Germinal center (tissue), 1 donor: ENCODE data around the gene CRACDL.

Experiments
- DNase-seq: peaks from one replicate; pipeline ENCODE4 v3.0.0; 2012; ENCODE audit warnings: mixed read lengths, low spot score

Gene CRACDL

GRCh38 chr2:98924038-98924830 is 11.8 kb downstream of the CRACDL start:
- no peak for DNase-seq

GRCh38 chr2:98923244-98923940 is 12.6 kb downstream of the CRACDL start:
- no peak for DNase-seq

- DNase-seq: no peak
Observed at GRCh38 chr2:98921062-98921461, 15.0 kb downstream of the CRACDL start.

- DNase-seq: no peak
Observed at GRCh38 chr2:98917031-98917471, 19.0 kb downstream of the CRACDL start.

GRCh38 chr2:98915751-98916358 is 20.2 kb downstream of the CRACDL start:
- no peak for DNase-seq

GRCh38 chr2:98914713-98915580 is 21.1 kb downstream of the CRACDL start:
- no peak for DNase-seq

- no peak for DNase-seq
Observed at GRCh38 chr2:98913916-98914712, 21.9 kb downstream of the CRACDL start.

GRCh38 chr2:98912957-98913915 is 22.8 kb downstream of the CRACDL start:
- DNase-seq: no peak

- no peak for DNase-seq
Observed at GRCh38 chr2:98912221-98912851, 23.7 kb downstream of the CRACDL start.

GRCh38 chr2:98911376-98912154 is 24.5 kb downstream of the CRACDL start:
- no peak for DNase-seq

GRCh38 chr2:98911126-98911375 is 25.0 kb downstream of the CRACDL start:
- DNase-seq: no peak

GRCh38 chr2:98910349-98911125 is 25.5 kb downstream of the CRACDL start:
- DNase-seq: no peak

GRCh38 chr2:98909317-98910211 is 26.5 kb downstream of the CRACDL start:
- DNase-seq: no peak

- DNase-seq: no peak
Observed at GRCh38 chr2:98908931-98909316, 27.1 kb downstream of the CRACDL start.

GRCh38 chr2:98907966-98908905 is 27.8 kb downstream of the CRACDL start:
- no peak for DNase-seq

- DNase-seq: no peak
Observed at GRCh38 chr2:98907385-98907784, 28.6 kb downstream of the CRACDL start.
